ENCODE results near the gene SLC25A19. TPM values are rescaled to one million over a fixed set of nuclear protein-coding genes. Genes with fewer than 3 reads are reported as not detected.
A peak's percentile ranks its signal among the peaks of the same experiment; 100 is the strongest.
"Not testable (repeated sequence)": the region's sequence is repeated elsewhere in the genome, so short reads cannot be mapped to it uniquely, and the experiment has no call there.

Gene SLC25A19
- total RNA-seq, 4 donors from 2014 or later, result 16.7 to 23.1 (median 20.1) TPM

DNA sequence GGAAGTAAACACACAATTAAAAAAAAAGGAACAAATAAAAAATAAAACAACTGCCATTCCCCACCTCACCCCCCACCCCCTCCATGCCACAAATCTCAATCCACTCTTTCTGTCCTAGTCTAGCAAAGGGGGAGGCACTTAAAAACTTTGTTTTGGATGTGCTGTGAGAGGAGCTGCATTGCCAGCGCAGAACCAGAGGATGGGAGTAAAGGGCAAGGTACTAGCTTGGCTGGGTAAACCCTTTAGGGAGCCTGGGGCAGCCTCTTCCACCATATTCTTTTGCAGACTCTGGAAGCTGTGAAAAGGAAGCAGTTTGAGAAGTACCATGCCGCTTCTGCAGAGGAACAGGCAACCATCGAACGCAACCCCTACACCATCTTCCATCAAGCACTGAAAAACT, 26.2 kb downstream of the SLC25A19 start:
- Histone ChIP-seq H3K27ac (no peak overlapping the region), H3K27me3 (no peaks in the 10 kb centered on the region), H3K4me1 (peaks cover 0 to 49% (median 27%) of the 10 kb centered on the region in 4 donors), H3K4me3 (no peak overlapping the region), H3K36me3 (peaks cover 0 to 49% (median 0%) of the 10 kb centered on the region in 3 donors), H3K9me3 (no peaks in the 10 kb centered on the region)
- TF ChIP-seq CTCF (IDR thresholded peaks at IDR 0.05), result no peak
- TF ChIP-seq EP300 (IDR thresholded peaks at IDR 0.05), result no peak
- no peak for TF ChIP-seq POLR2A (IDR thresholded peaks at IDR 0.05)
- DNase-seq (ENCODE audit: low spot score in 2 of 2), result no peak
- 91% methylated on average over 4 of the region's 4 CpGs for WGBS, 2 donors

GRCh38 chr17:75262112-75262606, 27.1 kb downstream of the SLC25A19 start:
- 1 to 3% methylated on average over 11 to 21 of the region's 23 CpGs for WGBS, 2 donors
- peaks cover 0 to 41% (median 25%) of the 10 kb centered on the region in 4 donors for H3K4me1 ChIP-seq

DNA sequence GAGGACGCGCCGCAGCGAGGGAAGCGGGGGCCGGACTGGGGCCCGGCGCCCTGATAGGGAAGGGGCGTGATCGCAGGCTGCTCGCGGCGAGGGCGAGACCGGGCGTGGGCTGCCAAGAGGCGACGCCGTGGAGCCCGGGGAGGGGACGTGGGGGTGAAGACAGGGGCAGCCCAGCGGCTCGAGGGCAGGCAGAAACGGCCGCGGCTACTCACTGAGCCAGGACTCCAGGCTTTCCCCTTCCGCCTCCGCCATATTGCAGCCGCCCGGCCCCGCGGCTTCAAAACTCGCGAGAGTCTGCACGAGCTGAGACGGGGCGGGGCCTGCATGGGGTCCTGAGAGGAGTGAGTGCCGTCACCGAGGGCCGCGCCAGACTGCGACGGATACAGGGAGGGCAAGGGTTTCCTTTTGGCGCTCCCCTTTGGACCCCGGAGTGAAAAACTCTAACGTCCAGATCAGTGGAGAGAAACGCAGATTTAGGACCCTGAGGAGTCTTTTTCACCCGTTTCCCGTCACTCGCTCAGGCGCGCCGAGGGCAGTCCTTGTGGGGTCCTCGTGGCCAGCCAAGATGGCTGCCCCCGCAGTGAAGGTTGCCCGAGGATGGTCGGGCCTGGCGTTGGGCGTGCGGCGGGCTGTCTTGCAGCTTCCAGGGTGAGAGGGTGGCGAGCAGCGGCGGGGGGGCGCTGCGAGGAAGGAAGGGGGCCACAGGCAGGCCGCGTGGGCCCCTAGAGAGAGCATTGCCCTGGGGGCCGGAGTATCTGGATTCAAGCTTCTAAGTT, 27.7 kb downstream of the SLC25A19 start, which contains the start of the genes GGA3 and MRPS7:
Gene GGA3, minus strand, starts transcription at position 271 of the 776 bp plus-strand sequence. Its CDS starts 19 bp downstream, at position 252.
Gene MRPS7, plus strand, starts transcription at position 544 of the 776 bp plus-strand sequence. Its CDS starts 22 bp downstream, at position 566.
- 0 to 1% methylated on average over 31 to 54 of the region's 69 CpGs for WGBS, 2 donors
- Histone ChIP-seq H3K9me3 (no peaks in the 10 kb centered on the region), H3K27me3 (no peaks in the 10 kb centered on the region), H3K4me1 (peaks cover 0 to 40% (median 25%) of the 10 kb centered on the region in 4 donors), H3K4me3 (peak within 1 kb of the TSS; percentile 82 to 99 (median 89)), H3K27ac (peak within 1 kb of the TSS; percentile 91 to 98 (median 94)), H3K36me3 (peaks cover 0 to 34% (median 0%) of the 10 kb centered on the region in 3 donors)
- TF ChIP-seq CTCF (IDR thresholded peaks at IDR 0.05) (peak in 2 of 5 experiments; percentile 20 to 49), POLR2A (IDR thresholded peaks at IDR 0.05) (peak; percentile 29 to 56), EP300 (IDR thresholded peaks at IDR 0.05) (peak; percentile 71 to 88)
- DNase-seq (ENCODE audit: low spot score in 2 of 2), result peak; percentile 95

More at GRCh38 chr17:75262112-75262606, 27.1 kb downstream of the SLC25A19 start:
- no peak for DNase-seq (ENCODE audit: low spot score in 2 of 2)
- Histone ChIP-seq H3K27ac (peak overlapping the region; percentile 91 to 98 (median 94)), H3K9me3 (no peaks in the 10 kb centered on the region), H3K27me3 (no peaks in the 10 kb centered on the region), H3K4me3 (peak overlapping the region; percentile 82 to 99 (median 89)), H3K36me3 (peaks cover 0 to 40% (median 0%) of the 10 kb centered on the region in 3 donors)
- TF ChIP-seq EP300 (IDR thresholded peaks at IDR 0.05), result no peak
- TF ChIP-seq POLR2A (IDR thresholded peaks at IDR 0.05), result no peak
- TF ChIP-seq CTCF (IDR thresholded peaks at IDR 0.05), result no peak

- Histone ChIP-seq H3K27me3 (no peaks in the 10 kb centered on the region), H3K36me3 (peaks cover 0 to 27% (median 0%) of the 10 kb centered on the region in 3 donors), H3K4me3 (peak overlapping the region; percentile 82 to 99 (median 89)), H3K9me3 (no peaks in the 10 kb centered on the region), H3K27ac (peak overlapping the region; percentile 91 to 98 (median 94)), H3K4me1 (peaks cover 0 to 40% (median 25%) of the 10 kb centered on the region in 4 donors)
- TF ChIP-seq CTCF (IDR thresholded peaks at IDR 0.05) (no peak), POLR2A (IDR thresholded peaks at IDR 0.05) (no peak)
- 3% methylated on average over 17 to 31 of the region's 31 CpGs for WGBS, 2 donors
- DNase-seq (ENCODE audit: low spot score in 2 of 2), result no peak
Observed at GRCh38 chr17:75260641-75261335, 28.4 kb downstream of the SLC25A19 start.

DNA sequence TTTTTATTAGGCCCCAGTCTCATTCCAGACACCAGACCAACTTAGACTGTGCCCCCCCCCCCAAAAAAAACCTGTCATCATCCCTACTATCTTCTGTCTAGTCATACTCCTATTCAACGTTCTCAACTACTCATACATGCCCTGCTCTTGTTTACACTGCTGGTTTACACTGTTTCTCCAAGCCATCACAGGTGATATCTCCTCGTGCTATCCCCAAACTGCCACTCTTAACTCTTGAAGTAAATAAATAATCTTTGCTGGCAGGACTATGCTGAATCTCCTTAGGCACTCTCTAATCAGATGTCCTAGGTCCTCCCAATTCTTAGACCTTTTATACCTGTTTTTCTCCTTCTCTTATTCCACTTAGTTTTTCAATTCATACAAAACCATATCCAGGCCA, 32.0 kb downstream of the SLC25A19 start:
- peaks cover 0 to 33% (median 17%) of the 10 kb centered on the region in 4 donors for H3K4me1 ChIP-seq
- not testable (repeated sequence) for H3K9me3 ChIP-seq; DNase-seq (ENCODE audit: low spot score in 2 of 2); H3K27ac ChIP-seq; H3K36me3 ChIP-seq; H3K27me3 ChIP-seq; H3K4me3 ChIP-seq
- 54 to 69% methylated on average over 2 of the region's 2 CpGs for WGBS, 2 donors

All from tibial nerve (tissue), 4 donors.